Breast epithelium (tissue), 4 donors: ENCODE results near the gene FMNL1. TPM values are rescaled to one million over a fixed set of nuclear protein-coding genes. Genes with fewer than 3 reads are reported as not detected.
"Not testable (repeated sequence)": the region's sequence is repeated elsewhere in the genome, so short reads cannot be mapped to it uniquely, and the experiment has no call there.

Experiments
- DNase-seq, 2 donors: peaks; one replicate each; pipeline ENCODE4 v3.0.0-alpha.2; 2019; ENCODE audit warnings: low spot score in 2 of 2
- H3K27ac ChIP-seq, 2 donors: fragments of 200-600 bp; sonication (generic) in 1 of 2; one replicate each; pipeline ENCODE4 v1.5.1; 2016 to 2019; ENCODE audit warnings: mild to moderate bottlenecking in 1 of 2
- H3K27me3 ChIP-seq, 2 donors: fragments of 200-600 bp; sonication (generic) in 1 of 2; one replicate each; pipeline versions ENCODE4 v1.5.1 to v1.6.0; 2017 to 2019; ENCODE audit warnings: control low read depth in 1 of 2, mild to moderate bottlenecking in 1 of 2
- H3K36me3 ChIP-seq: fragments of 200-600 bp; one replicate; pipeline ENCODE4 v1.5.1; 2019
- H3K4me1 ChIP-seq, 2 donors: fragments of 200-600 bp; sonication (generic); one replicate each; pipeline ENCODE4 v1.5.1; 2016 to 2019; ENCODE audit warnings: control low read depth in 1 of 2
- H3K4me3 ChIP-seq, 3 donors: fragments of 200-600 bp; sonication (generic); 1 replicate in 2 of 3; 2 replicates in 1 of 3; pipeline ENCODE4 v1.5.1; 2016 to 2019; ENCODE audit warnings: mild to moderate bottlenecking in 3 of 3, moderate library complexity in 2 of 3
- H3K9me3 ChIP-seq, 2 donors: fragments of 200-600 bp; sonication (generic) in 1 of 2; one replicate each; pipeline ENCODE4 v1.5.1; 2016 to 2019; ENCODE audit warnings: control low read depth in 1 of 2
- CTCF ChIP-seq, 3 donors: fragments of 450-650 bp; IDR thresholded peaks; one replicate each; pipeline ENCODE4 v1.5.1; 2016 to 2017; ENCODE audit warnings: antibody characterized with exemption in 3 of 3, mild to moderate bottlenecking in 3 of 3, moderate library complexity in 3 of 3
- POLR2A ChIP-seq: fragments of 450-650 bp; IDR thresholded peaks from one replicate; pipeline ENCODE4 v1.6.1; 2016; ENCODE audit warnings: antibody characterized with exemption, mild to moderate bottlenecking, moderate library complexity
- POLR2AphosphoS5 ChIP-seq, 3 donors: sonication (generic); formaldehyde crosslinking; IDR thresholded peaks; one replicate each; pipeline ENCODE4 v1.6.1; 2017; ENCODE audit warnings: antibody characterized with exemption in 3 of 3
- intact Hi-C: fragments of 100-400 bp; cut with DNase I; formaldehyde crosslinking; loops from one replicate; pipeline ENCODE4 v1.15.1; 2023; ENCODE audit warnings: low total_unique reads
- total RNA-seq, 3 donors: library from RNA; depleted of rRNA; stranded (reverse); fragments of >200 nt; gene quantifications; one replicate each; pipeline ENCODE4 v1.1.0, GENCODE V29; 2016

Gene FMNL1
- total RNA-seq, 3 donors from 2014 or later: 9.2 to 31.2 (median 10.8) TPM

GRCh38 chr17:45197555-45198334, 23.9 kb upstream of the FMNL1 start:
- H3K9me3 ChIP-seq: no peaks in the 10 kb centered on the region
- no peaks in the 10 kb centered on the region for H3K27me3 ChIP-seq
- peak; percentile 78 to 91 for DNase-seq
- TF ChIP-seq POLR2AphosphoS5 (IDR thresholded peaks at IDR 0.05) (peak in 2 of 3 donors; percentile 72 to 80), CTCF (IDR thresholded peaks at IDR 0.05) (peak; percentile 95 to 99 (median 99)), POLR2A (no peak)
- H3K36me3 ChIP-seq: no peaks in the 10 kb centered on the region
- H3K27ac ChIP-seq: peak overlapping the region; percentile 77 to 86
- peak overlapping the region in 1 of 3 donors; percentile 37 for H3K4me3 ChIP-seq
- intact Hi-C loops: loop anchor here (5.0 kb wide), 1 partner anchor 60 kb away; the partner anchor contains the start of gene ACBD4
- H3K4me1 ChIP-seq: no peaks in the 10 kb centered on the region

- TF ChIP-seq POLR2AphosphoS5 (IDR thresholded peaks at IDR 0.05) (peak in 1 of 3 donors; percentile 50), CTCF (IDR thresholded peaks at IDR 0.05) (peak in 1 of 3 donors; percentile 10), POLR2A (no peak)
- no peak overlapping the region for H3K4me3 ChIP-seq
- intact Hi-C loops: no loop called here
- no peaks in the 10 kb centered on the region for H3K27me3 ChIP-seq
- H3K36me3 ChIP-seq: no peaks in the 10 kb centered on the region
- H3K27ac ChIP-seq: peak overlapping the region in 1 of 2 donors; percentile 17
- peak in 1 of 2 donors; percentile 60 for DNase-seq
- no peaks in the 10 kb centered on the region for H3K9me3 ChIP-seq
- no peaks in the 10 kb centered on the region for H3K4me1 ChIP-seq
These were observed 21.0 kb upstream of the FMNL1 start for GRCh38 chr17:45200701-45201100.

GRCh38 chr17:45201457-45201856, 20.2 kb upstream of the FMNL1 start:
- intact Hi-C loops: no loop called here
- Histone ChIP-seq H3K27me3 (no peaks in the 10 kb centered on the region), H3K9me3 (no peaks in the 10 kb centered on the region), H3K36me3 (no peaks in the 10 kb centered on the region), H3K4me3 (no peak overlapping the region), H3K27ac (peak overlapping the region; percentile 51 to 78), H3K4me1 (no peaks in the 10 kb centered on the region)
- TF ChIP-seq POLR2AphosphoS5 (IDR thresholded peaks at IDR 0.05) (no peak), POLR2A (no peak), CTCF (IDR thresholded peaks at IDR 0.05) (no peak)
- DNase-seq: no peak

GRCh38 chr17:45201880-45202279, 19.8 kb upstream of the FMNL1 start:
- H3K9me3 ChIP-seq, H3K4me3 ChIP-seq, H3K4me1 ChIP-seq, H3K36me3 ChIP-seq, H3K27me3 ChIP-seq, intact Hi-C loops: not testable (repeated sequence)
- peak in 1 of 2 donors; percentile 74 for DNase-seq
- peak overlapping the region; percentile 51 to 78 for H3K27ac ChIP-seq
- peak in 2 of 3 donors; percentile 60 to 92 for TF ChIP-seq POLR2AphosphoS5 (IDR thresholded peaks at IDR 0.05)

- Histone ChIP-seq H3K9me3 (no peaks in the 10 kb centered on the region), H3K27me3 (no peaks in the 10 kb centered on the region), H3K4me3 (peak overlapping the region in 1 of 3 donors; percentile 39), H3K27ac (peak overlapping the region in 1 of 2 donors; percentile 27), H3K4me1 (peaks cover 0 to 6% of the 10 kb centered on the region in 2 donors), H3K36me3 (no peaks in the 10 kb centered on the region)
- peak; percentile 78 to 90 for DNase-seq
- intact Hi-C loops: no loop called here
- TF ChIP-seq CTCF (IDR thresholded peaks at IDR 0.05) (peak; percentile 99), POLR2A (no peak), POLR2AphosphoS5 (IDR thresholded peaks at IDR 0.05) (peak; percentile 46 to 75 (median 64))
These were observed 2.6 kb upstream of the FMNL1 start for GRCh38 chr17:45218895-45219661.
